ENCODE data around the gene TSSK1B.
"Not testable (repeated sequence)": the region's sequence is repeated elsewhere in the genome, so short reads cannot be mapped to it uniquely, and the experiment has no call there.

TSSK1B gene, protein sequence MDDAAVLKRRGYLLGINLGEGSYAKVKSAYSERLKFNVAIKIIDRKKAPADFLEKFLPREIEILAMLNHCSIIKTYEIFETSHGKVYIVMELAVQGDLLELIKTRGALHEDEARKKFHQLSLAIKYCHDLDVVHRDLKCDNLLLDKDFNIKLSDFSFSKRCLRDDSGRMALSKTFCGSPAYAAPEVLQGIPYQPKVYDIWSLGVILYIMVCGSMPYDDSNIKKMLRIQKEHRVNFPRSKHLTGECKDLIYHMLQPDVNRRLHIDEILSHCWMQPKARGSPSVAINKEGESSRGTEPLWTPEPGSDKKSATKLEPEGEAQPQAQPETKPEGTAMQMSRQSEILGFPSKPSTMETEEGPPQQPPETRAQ

DNA sequence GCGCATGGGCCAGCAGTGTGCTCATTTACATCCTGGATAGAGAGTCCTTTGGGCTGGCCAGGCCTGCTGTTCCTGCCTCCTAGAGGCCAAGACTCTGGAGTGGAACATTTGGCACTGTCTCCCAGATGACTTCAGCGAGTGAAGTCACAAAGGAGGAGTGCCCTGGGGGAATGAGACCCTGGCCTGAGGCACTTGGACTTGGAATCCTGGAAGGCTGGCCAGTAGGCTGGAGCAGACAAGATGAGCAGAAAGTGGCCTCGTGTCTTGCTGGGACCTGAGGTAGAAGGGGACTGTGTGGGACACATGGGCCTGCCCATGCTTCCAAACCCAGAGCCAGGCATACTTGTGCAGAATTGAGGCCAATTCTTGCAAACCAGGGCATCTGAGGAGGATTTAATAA lies at the start of gene TSSK1B:
TSS of gene TSSK1B (minus strand) at position 101 of the 400 bp plus-strand sequence. CDS start 150 bp downstream, outside the sequence.
- DNase-seq (ENCODE audit: low read depth, low spot score): no peak

DNA sequence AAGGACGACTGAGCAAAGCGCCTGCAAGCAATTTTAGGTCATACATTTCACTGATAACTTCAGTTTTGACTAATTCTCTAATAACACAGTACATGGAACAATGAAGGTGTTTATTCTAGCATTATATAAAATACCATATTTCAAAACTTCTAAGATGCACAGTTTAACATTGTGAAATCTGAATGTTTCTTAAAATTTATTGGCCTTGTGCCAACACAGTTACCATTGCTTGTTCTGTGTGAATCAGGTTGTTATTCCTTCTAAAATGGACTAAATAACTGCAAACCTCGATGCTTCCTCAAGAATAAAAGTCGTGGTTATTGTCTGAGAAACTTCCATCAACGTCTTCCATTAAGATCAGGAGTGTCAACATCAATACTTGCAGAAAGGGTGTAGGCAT lies 45.5 kb upstream of the TSSK1B start:
- no peak for DNase-seq (ENCODE audit: low read depth, low spot score)

DNA sequence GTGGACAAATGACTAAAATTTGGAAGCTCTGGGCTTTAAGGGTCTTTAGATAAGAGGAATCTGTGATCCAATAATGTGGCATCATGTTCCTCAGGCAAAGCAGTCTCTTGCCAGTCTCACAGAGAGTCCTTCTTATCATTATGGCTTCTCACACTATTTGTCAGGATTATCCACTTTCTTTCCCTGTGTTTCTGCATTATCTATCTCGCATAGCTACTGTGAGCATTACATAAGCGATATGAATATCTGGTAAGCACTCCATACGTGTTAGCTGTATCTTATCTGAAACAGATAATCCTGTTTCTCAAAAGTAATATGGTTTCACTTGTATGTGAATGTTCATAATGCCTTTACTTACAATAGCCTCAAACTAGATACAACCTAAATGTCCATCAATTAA lies 43.9 kb upstream of the TSSK1B start:
- no peak for DNase-seq (ENCODE audit: low read depth, low spot score)

DNA sequence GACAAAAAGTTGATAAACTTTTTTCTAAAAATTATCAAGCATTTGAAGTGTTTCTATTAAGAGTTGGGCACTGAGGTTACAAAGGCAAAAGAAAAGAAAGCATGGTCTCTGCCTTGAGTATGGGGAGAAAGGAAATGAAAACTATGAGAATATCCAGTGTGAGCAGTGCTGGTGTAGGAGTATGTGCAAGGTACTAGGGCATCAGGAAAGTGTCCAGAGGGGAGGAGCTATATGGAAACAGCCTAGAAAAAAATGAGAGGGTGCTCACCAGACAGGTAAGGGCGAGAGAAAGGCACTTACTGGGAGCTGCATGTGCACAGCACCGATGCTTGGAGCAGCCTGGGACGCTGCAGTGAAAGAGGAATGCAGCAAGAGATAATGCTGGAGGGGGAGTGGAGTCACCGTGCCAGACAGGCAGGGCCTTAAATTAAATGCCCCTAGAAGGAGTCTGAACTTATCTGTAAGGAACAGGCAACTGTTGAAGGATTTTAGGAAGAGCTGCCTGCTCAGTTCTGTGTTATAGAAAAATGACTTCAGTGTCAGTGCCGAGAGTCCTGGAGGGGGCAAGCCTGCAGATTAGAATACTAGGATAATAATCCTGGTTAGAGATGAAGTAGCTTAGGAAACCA lies 39.4 kb upstream of the TSSK1B start:
- no peak for DNase-seq (ENCODE audit: low read depth, low spot score)

DNA sequence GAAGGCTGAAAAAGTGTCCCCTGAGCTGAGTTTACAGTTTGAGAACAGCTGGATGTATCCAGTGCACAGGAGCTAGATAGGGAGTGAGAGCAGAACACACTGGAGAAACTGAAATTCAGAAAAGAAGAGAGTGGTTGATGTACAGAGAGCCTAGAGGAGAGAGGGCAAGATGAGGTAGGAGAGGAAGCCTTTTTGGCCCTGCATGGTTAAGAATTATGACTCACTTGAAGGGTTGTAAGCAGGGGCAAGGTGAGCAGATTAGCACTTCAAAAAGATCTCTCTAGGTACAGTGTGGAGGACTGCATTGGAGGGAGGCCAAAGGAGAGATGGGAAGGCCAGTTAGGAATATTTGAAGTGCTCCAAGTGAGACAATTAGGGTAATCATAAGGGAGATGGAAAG lies 28.2 kb upstream of the TSSK1B start:
- no peak for DNase-seq (ENCODE audit: low read depth, low spot score)

DNA sequence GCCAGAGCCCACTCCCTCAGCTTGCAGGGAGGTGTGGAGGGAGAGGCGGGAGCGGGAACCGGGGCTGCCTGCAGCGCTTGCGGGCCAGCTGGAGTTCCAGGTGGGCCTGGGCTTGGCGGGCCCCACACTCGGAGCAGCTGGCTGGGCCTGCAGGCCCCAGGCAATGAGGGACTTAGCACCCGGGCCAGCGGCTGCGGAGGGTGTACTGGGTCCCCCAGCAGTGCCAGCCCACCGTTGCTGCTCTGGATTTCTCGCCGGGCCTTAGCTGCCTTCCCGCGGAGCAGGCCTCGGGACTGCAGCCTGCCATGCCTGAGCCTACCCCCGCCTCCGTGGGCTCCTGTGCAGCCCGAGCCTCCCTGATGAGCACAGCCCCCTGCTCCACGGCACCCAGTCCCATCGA lies 22.3 kb upstream of the TSSK1B start:
- DNase-seq (ENCODE audit: low read depth, low spot score): not testable (repeated sequence)

DNA sequence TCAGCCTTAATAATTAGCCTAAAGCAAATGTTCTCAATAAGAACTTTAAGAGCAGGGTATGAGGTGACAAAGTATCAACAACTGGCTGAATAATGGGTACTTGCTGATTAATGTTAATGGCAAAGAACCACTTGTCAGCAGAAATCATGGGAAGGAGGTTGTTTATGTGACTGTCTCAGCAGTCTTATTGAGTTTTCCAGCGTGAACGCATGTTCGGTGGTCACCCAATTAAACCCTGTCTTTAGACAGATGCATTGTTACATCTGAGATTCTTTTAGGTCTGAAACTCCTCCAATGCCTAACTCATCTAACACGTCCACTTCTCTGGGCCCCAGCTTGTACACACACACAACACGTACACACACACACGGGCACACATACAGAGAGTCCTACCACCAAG lies 18.2 kb upstream of the TSSK1B start:
- DNase-seq (ENCODE audit: low read depth, low spot score): no peak

DNA sequence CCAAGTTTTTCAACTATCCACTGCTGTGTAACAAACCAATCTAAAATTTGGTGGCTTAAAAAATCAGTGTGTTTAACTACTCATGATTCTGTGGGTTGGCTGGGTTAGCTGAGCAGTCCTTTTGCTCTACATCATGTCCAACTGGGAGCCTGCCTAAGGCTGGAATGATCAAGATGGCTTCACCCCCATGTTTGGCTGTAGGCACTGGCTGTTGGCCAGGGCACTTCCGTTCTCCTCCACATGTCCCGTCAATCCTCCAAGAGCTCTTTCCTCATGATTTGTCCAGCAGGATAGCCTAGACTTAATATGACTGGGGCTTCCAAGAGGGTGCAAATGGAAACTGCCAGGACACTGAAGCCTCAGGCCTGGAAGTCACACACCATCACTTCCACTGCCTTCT lies 17.0 kb upstream of the TSSK1B start:
- DNase-seq (ENCODE audit: low read depth, low spot score): no peak

DNA sequence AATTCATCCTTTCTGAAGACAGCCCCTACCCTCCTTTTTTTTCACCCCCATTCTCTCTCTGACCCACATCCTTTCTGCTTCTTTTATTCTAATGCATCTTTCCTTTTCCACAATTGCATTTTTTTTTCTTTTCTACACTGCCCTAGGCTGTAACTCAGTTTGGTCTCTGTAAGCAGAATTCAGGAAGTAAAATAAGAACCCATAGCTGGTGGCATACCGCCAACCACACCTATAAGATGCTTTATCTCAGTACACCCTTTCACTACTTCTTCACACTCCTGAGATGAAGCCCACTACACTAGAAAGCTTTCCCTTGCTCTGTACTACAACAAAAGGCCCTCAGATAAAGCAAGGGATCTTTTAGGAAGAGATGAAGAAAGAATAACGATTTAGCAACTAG lies 16.1 kb upstream of the TSSK1B start:
- DNase-seq (ENCODE audit: low read depth, low spot score): no peak

DNA sequence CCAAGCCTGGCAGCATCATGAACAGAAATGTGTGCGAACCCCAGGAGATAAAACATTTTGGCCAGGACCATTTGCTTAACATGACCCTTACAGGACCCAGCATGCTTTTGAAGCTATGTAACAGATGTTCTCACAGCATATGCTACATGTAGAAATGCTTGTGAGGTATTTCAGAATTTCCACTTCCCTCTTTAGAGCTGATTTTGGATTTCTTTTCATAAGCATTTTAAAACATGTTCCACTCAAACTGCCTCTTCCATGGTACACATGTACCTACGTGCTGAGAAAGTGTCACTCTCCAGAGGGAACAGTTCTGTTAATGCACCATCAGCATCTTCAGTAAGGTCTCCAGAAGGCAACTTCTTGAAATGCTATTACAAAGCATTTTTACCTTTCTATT lies 15.7 kb upstream of the TSSK1B start:
- no peak for DNase-seq (ENCODE audit: low read depth, low spot score)

DNA sequence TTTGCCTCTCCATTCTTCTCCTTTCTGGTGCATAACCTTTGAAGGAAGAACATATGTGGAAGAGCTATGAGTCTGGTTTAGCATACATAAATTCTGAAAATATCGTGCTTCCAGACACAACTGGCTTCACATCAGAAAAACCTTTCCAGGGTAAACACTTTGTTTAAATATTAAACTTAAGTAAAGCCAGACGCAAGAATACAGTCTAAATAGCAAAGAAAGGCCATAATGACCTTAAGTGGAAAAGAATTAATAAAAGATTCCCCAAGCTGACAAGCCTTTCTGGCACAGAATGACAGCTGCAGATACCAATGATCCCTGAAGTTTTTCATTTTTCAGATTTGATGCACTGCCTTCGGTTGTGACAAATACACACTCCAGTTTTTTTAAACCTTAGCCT lies 13.5 kb upstream of the TSSK1B start:
- no peak for DNase-seq (ENCODE audit: low read depth, low spot score)

DNA sequence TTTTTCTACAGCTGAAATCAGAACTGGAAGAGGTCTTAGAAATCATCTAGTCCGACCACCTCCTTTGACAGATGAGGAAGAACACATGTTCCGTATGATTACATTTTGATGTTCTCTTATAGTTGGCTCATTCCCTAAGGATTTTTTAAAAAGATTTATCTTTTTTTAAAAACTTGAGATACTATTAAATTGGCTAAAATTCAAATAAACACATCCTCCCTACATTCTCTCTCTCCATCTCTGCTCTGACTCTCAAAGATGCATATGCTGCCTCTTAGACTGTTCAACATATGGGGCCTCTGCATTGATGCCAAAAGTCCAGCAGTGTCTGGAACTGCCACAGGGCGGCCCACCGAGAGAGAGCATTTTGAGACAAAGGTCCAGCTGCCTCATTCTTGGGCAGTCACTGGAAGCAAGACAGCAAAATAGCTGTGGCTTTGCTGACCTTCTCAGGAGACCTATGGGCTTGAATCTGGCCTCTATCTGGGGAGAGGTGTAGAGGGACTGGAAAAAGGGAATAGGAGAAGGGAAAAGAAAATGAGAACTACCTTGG lies 12.8 kb upstream of the TSSK1B start:
- no peak for DNase-seq (ENCODE audit: low read depth, low spot score)

DNA sequence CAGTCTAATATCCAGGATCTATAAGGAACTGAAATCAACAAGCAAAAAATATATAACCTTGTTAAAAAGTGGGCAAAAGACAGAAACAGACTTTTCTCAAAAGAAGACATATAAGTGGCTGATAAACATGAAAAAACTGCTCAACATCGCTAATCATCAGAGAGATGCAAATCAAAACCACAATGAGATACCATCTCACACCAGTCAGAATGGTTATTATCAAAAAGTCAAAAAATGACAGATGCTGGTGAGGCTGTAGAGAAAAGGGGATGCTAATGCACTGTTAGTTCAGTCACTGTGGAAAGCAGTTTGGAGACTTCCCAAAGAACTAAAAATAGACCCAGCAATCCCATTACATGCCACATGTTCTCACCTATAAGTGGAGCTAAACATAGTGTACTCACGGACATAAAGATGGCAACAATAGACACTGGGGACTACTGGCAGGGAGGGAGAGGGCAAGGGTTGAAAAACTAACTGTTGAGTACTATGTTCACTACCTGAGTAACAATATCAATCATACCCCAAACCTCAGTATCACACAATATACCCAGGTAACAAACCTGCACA lies 11.7 kb upstream of the TSSK1B start:
- no peak for DNase-seq (ENCODE audit: low read depth, low spot score)

DNA sequence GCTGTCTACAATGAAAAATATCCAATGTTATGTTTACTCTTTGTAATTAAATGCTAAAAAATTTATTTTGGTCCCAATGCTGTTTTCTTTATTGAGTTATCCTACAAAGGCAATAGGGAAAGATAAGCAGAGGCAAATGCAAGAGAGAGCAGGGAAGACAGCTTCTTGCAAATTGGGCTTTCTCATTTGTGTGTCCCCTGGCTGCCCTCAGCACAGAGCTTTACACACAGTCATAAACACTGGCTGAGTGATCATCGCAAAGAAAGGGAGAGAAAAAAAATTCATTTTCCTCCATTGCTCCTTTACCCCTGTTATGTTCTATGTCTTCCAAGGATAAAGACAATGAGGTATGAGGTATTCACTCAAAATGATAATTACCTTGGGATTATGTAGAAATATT lies 2.3 kb upstream of the TSSK1B start:
- no peak for DNase-seq (ENCODE audit: low read depth, low spot score)

DNA sequence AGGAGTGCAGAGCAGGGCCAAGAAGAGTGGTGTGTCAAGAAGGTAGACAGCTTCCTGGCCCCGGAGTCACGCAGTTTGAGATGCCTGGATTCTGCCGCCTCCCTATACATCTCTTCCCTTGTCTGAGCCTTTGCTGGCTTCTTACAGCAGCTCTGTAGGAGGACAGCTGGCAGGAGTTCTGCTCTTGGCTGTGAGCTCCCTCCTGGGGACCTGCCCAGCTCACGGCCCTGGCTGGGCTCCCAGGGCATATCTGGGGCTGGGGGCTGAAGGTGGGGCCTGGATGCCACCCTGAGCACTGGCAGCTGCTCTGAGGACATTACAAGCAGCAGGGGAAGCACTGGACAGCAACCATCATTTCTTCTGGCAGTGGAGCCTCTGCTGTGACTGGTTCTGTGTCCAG lies 786 bp upstream of the TSSK1B start:
- no peak for DNase-seq (ENCODE audit: low read depth, low spot score)

DNA sequence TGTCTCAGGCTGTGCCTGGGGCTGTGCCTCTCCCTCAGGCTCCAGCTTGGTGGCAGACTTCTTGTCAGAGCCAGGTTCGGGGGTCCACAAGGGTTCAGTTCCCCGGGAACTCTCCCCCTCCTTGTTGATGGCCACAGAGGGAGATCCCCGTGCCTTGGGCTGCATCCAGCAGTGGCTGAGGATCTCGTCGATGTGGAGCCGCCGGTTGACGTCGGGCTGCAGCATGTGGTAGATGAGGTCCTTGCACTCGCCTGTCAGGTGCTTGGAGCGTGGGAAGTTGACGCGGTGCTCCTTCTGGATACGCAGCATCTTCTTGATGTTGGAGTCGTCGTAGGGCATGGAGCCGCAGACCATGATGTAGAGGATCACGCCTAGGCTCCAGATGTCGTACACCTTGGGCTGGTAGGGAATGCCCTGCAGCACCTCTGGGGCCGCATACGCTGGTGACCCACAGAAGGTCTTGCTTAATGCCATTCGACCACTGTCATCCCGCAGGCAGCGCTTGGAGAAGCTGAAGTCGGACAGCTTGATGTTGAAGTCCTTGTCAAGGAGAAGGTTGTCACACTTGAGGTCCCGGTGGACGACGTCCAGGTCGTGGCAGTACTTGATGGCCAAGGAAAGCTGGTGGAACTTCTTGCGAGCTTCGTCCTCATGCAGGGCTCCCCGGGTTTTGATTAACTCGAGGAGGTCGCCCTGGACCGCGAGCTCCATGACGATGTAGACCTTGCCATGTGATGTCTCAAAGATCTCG lies 752 bp downstream of the TSSK1B start:
- DNase-seq (ENCODE audit: low read depth, low spot score): no peak

DNA sequence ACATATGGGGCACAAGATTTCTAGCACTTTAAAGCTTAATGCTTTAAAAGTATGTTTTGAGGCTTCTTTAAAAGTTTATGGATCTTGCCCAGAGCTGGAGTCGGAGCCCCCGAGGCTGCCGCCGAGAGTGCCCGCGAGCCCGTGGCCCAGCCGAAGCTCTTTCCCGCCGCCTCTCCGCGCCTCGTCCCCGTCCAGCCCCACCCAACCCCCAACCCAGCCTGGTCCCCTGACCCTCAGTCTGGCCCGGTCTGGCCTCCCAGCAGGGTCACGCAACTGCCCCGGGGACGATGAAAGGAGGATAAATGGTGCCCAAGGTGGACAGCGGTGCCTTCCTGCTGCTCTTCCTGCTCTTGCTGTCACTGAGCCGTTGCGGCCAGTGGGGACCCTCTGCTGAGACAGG lies 1.7 kb downstream of the TSSK1B start:
- DNase-seq (ENCODE audit: low read depth, low spot score): no peak

DNA sequence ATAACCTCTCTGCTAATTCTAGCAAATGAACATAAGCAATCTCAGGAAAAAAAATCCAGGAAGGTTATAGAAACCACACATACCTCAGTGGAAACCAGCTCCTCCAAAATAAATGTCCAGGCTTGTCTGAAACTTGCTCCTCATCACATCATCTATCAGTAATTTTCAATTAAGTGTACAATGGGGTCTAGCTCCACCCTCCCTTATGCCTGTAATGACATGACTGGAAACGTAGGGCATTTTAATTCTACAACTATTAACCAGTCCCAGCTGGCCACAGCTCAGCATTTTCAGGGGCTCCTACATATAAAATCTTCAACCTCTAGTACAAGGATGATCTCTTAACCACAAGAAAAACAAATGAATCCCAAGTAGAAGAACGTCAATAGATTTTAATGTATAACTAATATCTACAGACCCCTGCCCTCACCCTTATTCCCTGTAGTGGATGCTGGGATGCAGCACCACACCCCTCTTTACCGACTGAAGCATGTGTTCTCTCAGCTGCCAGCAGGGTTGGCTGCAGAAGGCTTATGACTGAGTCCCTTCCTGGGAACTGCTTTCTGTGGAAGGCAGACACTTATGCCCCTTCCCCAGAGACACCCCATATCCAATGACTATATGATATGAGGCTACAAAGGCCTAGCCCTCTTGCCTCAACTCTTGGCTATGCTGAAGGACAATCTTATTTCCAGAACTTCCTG lies 6.8 kb downstream of the TSSK1B start:
- no peak for DNase-seq (ENCODE audit: low read depth, low spot score)

DNA sequence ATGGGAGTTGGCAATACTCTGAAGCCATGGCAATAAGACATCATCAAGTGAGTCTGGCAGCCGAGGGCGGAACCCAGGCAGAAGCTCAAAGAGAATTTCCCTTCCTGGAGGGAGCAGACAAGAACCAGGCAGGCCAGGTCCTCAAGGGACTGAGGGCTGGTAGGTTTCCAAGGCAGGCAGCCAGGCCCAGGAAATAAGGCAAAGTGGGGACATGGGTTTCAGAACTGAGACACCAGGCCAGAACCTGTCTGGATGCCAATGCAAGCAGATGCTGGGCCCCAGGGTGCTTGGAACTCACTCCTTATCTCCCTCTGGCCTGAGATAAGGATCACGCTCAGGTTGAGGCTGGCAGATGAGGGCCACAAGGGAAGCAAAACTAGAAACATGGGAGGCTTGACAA lies 8.9 kb downstream of the TSSK1B start:
- no peak for DNase-seq (ENCODE audit: low read depth, low spot score)

DNA sequence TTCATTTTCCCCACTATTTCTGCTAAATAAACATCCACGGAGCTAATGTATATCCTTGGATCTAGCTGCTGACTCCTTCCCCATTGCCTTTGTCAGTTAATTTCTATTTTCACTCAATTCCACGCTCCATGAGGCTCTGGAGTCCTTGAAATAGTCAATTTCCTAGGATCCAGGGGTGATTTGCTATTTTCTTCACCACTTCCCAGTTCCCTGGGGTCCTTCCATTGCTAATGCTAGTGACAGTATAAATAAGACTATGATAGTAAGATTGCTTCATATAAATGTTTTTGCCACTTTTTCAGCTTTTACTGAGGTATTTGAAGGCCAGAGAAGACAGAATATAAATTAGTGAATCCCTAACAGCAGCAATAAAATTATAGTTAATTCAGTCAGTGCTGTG lies 13.1 kb downstream of the TSSK1B start:
- no peak for DNase-seq (ENCODE audit: low read depth, low spot score)

DNA sequence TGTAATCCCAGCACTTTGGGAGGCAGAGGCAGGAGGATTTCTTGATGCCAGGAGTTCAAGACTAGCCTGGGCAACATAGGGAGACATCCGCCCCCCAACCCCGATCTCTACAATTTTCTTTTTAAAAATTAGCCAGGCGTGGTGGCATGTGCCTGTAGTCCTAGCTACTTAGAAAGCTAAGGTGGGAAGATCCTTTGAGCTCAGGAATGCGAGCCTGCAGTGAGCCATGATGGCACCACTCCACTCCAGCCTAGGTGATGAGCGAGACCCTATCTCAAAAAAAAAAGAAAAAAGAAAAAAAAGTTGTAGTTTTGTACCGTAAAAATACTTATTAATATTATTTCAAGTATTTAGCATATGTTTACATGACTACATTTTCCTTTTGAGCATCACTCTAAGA lies 29.3 kb downstream of the TSSK1B start:
- DNase-seq (ENCODE audit: low read depth, low spot score): no peak

DNA sequence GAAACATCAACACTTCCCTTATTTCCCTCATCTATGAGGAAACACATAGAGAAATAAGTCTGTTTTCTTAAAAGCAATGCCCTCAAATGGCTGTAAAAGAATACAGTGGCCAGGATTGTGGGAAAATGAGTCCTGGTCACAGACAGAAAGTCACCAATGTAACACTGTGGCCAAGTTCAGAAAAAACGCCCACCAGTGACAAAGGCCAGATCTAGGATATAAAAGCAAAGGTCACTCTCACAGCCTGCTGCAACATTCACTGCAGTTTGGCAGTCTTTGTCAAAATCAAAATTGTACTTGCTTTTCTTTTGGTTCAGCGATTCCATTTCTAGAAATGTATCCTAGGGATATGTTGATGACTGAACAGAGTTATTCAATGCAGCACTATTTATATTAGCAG lies 30.5 kb downstream of the TSSK1B start:
- no peak for DNase-seq (ENCODE audit: low read depth, low spot score)
